Myocyte (in vitro differentiated cells): ENCODE measurements around the gene CEMIP. TPM values are rescaled to one million over a fixed set of nuclear protein-coding genes. Genes with fewer than 3 reads are reported as not detected.

ENCODE experiments used
- DNase-seq: peaks from one replicate; pipeline ENCODE4 v3.0.0-alpha.2; 2012; ENCODE audit warnings: low read depth
- polyA plus RNA-seq: library from polyadenylated mRNA; unstranded; fragments of >200 nt; gene quantifications from one replicate; pipeline ENCODE4 v1.2.1, GENCODE V29; 2012; ENCODE audit warnings: missing spikeins
- total RNA-seq: library from RNA; depleted of rRNA; stranded (reverse); fragments of >200 nt; gene quantifications from 2 replicates; pipeline ENCODE4 v1.2.3, GENCODE V29; 2014

The CEMIP gene, protein sequence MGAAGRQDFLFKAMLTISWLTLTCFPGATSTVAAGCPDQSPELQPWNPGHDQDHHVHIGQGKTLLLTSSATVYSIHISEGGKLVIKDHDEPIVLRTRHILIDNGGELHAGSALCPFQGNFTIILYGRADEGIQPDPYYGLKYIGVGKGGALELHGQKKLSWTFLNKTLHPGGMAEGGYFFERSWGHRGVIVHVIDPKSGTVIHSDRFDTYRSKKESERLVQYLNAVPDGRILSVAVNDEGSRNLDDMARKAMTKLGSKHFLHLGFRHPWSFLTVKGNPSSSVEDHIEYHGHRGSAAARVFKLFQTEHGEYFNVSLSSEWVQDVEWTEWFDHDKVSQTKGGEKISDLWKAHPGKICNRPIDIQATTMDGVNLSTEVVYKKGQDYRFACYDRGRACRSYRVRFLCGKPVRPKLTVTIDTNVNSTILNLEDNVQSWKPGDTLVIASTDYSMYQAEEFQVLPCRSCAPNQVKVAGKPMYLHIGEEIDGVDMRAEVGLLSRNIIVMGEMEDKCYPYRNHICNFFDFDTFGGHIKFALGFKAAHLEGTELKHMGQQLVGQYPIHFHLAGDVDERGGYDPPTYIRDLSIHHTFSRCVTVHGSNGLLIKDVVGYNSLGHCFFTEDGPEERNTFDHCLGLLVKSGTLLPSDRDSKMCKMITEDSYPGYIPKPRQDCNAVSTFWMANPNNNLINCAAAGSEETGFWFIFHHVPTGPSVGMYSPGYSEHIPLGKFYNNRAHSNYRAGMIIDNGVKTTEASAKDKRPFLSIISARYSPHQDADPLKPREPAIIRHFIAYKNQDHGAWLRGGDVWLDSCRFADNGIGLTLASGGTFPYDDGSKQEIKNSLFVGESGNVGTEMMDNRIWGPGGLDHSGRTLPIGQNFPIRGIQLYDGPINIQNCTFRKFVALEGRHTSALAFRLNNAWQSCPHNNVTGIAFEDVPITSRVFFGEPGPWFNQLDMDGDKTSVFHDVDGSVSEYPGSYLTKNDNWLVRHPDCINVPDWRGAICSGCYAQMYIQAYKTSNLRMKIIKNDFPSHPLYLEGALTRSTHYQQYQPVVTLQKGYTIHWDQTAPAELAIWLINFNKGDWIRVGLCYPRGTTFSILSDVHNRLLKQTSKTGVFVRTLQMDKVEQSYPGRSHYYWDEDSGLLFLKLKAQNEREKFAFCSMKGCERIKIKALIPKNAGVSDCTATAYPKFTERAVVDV (N-terminal part only)
- total RNA-seq, result 13.9 and 17.2 TPM in 2 replicates
- polyA plus RNA-seq, result 180 TPM

DNA sequence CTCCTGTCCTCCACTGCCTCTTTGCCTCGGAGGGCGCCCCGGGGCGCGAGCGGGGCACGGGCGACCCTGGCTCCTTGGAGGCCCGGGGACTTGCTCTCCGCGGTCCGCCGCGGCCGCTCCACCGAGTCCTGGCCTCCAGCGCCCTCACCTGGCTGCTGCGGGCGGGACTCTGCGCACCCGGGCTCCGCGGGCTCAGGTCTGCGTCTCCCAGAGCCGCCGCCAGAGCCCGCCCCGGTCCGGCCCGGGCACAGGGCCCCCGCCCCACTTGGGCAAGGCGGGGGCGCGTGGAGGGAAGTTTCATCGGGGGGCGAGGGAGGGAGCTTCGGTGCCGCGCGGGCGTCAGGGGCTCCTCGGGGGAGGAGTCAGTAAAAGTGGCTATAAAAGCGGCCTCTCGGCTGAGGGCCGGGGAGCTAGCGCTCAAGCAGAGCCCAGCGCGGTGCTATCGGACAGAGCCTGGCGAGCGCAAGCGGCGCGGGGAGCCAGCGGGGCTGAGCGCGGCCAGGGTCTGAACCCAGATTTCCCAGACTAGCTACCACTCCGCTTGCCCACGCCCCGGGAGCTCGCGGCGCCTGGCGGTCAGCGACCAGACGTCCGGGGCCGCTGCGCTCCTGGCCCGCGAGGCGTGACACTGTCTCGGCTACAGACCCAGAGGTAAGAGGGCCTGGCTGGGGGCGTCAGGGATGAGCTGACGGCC lies at the start of gene CEMIP:
Gene CEMIP, plus strand, starts transcription at position 407 of the 694 bp plus-strand sequence. CDS start 94,510 bp downstream, outside the sequence.
- DNase-seq, result peak; percentile 84

DNA sequence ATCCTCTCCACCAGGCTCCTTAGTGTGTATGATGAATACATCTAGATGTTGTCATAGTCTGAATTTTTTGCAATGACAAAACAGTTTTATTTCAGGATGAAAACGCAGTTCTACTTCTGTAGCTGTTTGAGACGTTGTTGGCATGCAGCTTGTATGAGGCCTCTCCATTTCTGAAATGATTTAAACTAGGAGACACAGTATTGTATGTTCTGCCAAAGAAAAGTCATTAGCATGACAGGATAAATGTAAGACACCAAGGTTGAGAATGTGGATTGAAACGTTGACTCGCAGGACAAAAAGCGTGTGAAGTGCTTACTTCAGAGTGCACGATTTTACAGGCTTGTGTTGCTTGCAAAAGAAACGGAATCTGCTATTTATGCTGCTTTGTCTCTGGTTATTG lies 48.8 kb upstream of the CEMIP start:
- DNase-seq, result no peak

- peak; percentile 53 for DNase-seq
These were observed 48.2 kb upstream of the CEMIP start for GRCh38 chr15:80730926-80731325.

DNA sequence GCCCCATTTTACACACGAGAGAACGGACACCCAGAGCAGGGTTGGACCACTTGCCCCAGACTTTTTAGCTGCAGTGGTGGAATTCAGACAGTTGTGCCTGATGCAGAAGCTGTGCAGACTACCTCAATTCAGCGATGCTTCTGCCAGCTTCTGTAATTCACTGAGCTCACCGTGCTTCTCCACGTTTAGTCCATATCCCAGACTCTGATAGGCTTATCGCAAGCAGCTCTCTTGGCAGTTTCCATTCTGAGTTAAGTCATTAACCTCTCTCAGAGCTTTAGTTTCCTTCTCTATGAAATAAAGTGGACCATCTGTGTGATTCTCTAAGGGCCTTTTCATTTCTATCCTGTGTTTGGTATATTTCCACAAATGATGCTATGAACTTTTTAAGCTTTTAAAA lies 47.0 kb upstream of the CEMIP start:
- DNase-seq, result no peak

- peak; percentile 33 for DNase-seq
These were observed 46.4 kb upstream of the CEMIP start for GRCh38 chr15:80732818-80733217.

DNA sequence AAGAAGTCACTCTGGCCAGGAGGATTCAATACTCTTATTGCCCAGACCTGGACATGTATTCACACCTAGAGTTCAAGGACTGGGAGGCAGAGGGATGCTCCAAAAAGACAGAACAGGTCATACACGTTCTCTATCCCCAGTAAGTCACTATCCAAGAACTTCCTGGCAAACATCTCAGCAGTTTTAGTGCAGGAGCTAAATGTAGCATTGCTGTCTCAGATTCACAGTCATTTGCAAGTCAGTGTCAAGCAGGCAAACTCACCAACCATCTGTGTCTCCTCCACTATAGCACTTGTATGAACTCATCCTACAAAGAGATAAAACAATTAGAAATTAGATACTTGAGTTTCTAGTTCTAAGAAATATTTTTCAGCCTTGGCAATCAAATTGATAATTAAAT lies 45.7 kb upstream of the CEMIP start:
- DNase-seq, result peak; percentile 41

DNA sequence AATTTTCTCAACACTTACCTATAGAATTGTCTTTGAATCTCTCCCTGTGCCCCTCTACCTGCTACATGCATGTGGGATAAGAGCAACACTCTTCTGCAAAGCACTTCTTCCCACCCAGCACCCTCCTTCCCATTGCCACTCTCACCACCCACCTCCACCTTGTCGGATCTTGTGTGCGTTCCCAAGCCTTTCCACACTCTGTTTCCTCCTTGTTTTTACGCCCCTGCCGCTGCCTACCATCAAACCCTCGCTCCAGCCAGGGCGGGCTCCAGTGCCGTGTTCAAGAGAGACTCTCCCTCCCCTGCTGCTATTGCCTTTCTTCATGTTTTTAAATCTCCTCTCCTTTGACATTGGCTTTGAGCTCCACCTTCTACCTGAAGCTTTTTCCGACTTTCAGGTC lies 43.8 kb upstream of the CEMIP start:
- DNase-seq, result no peak

GRCh38 chr15:80736560-80736959 lies 42.6 kb upstream of the CEMIP start:
- DNase-seq, result no peak

GRCh38 chr15:80739919-80740318 lies 39.3 kb upstream of the CEMIP start:
- peak; percentile 88 for DNase-seq

GRCh38 chr15:80742081-80742480 lies 37.1 kb upstream of the CEMIP start:
- no peak for DNase-seq

DNA sequence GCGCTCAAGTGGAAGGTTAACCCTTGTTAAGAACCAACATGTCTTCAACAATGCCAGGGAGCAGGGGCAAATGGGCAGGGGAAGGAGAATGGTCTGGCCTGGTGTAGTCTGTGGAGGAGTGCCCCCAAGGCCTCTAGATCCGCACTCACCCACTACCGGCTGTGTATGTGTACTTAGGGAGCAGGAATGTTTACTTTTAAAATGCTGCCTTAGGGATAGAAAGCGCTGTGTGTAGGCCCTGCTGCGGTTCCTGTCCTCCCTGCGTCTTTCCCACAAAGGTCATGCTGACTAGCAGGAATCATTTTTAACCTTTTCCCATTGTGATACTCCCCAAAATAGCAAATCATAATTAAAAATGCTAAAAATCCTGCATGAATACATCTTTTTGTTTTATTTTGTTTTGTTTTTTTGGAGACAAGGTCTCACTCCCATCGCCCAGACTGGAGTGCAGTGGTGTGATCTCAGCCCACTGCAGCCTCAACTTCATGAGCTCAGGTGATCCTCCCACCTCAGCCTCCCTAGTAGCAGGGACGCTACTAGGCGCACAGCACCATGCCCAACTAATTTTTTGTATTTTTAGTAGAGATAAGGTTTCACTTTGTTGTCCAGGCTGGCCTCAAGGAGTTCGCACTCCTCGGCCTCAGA lies 35.9 kb upstream of the CEMIP start:
- DNase-seq, result no peak

GRCh38 chr15:80744415-80744814 lies 34.8 kb upstream of the CEMIP start:
- DNase-seq, result no peak

DNA sequence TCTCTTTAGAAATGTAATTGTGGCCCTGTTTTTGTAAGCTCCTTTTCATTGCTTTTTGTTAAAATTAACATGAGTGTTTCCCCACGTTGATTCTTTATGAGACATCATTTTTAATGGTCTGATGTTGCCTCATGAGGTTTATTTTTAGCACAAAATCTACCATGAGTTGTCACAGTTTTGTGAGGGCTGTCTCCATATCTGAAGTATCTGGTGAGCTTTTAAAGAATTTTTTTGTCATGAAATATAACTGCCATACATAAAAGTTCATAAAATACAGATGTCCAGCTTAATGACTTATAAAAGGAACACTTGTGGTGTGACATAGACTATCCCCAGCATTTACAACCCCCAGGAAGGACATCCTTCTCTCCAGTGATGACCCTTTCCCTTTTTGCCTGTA lies 34.3 kb upstream of the CEMIP start:
- no peak for DNase-seq

DNA sequence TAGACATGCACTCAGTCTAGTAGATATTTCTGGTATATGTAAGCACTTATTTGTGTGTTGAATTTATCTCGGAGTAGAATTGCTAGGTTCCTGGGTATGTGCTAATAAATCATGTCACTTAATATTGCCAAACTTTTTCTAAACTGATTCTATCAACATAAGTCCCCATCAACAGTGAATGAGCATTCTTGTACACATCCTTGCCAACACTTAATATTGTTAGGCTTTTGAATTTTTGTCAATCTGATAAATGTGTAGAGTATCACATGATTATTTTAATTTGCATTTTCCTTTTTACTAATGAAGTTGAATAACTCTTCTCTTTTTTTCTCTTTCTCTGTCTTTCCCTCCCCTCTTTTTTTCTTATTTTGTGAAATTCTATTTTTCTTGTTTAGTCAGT lies 33.3 kb upstream of the CEMIP start:
- no peak for DNase-seq

- DNase-seq, result no peak
These were observed 31.7 kb upstream of the CEMIP start for GRCh38 chr15:80747317-80748053.

DNA sequence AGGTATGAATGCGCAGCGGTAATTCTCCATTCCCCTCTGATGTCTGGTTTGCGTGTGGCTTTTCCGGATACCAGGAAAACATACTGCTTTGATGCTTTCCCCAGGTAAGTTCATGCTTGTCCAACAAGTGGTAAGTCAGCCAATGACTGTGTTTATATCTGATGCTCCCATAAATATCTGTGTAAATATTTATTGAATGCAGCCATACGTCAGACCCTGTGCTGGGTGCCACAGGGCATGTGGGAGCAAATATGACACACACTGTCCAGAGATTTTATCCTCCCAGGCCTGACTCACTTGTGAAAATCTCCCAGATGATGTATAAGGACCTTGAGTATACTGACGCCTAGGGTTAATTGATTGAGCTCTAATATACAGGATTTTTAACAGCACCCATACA lies 29.6 kb upstream of the CEMIP start:
- DNase-seq, result no peak

DNA sequence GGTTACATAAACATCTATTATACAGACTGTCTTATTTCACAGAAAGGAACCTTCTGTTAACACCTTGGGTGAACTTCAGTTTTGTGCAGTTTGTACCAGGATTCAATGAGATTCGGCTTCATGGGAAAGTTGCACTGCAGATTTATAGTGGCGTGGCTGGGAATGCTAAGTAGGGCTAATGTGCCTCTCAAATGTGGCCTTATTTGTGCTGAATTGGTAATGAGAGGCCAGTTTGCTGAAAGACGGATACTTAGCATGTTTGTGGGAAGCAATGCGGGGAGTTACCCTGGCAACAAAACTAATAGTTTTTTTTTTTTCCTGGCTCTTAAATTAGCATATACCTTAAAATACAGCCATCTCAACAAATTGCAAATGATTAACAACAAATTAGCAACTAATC lies 28.6 kb upstream of the CEMIP start:
- DNase-seq, result no peak

GRCh38 chr15:80752204-80752603 lies 27.0 kb upstream of the CEMIP start:
- DNase-seq, result no peak

DNA sequence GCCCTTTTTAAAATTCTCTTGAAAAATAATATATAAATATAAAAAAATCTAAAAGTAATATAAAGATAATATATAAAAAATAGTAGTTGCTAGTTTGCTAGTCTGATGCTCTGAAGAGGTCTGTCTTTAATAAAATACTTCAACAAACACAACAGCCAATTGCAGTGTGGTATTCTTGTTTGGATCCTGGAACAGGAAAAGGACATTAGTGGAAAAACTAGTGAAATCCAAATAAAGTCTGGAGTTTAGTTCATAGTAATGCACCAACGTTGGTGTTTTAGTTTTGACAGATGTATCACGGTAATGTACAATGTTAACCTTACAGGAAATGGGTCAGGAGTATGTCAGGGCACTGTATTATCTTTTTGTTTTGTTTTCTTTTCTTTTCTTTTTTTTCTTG lies 26.0 kb upstream of the CEMIP start:
- DNase-seq, result no peak

DNA sequence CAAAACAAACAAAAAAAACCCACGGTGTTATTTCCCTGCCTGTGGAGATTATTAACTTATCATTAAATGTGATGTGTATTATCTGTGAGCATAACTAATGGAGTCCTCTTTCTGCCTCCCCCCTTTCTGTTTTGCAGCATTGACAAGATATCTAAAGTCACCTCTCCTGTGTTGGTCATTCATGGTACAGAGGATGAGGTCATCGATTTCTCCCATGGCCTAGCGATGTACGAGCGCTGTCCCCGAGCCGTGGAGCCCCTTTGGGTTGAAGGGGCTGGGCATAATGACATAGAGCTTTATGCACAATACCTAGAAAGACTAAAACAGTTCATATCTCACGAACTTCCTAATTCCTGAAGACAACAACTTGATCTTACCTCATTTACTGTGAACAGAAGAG lies 25.2 kb upstream of the CEMIP start:
- no peak for DNase-seq
